Activated T-helper 1 cell treated with anti-CD3 and anti-CD28 coated beads, Interleukin-12 subunit alpha, Interleukin-12 subunit beta, Interleukin-2, Interleukin-4 antibody, amounts not matched to agents 30 ng/mL and 10 ng/mL and 1 ng/mL, durations not matched to agents 14 hours and 24 hours and 36 hours (primary cell): ENCODE measurements around the gene KCNH6. TPM values are rescaled to one million over a fixed set of nuclear protein-coding genes. Genes with fewer than 3 reads are reported as not detected.

Experiments used
- DNase-seq: peaks from one replicate; pipeline ENCODE4 v3.0.0; 2021; ENCODE audit warnings: low spot score
- H3K27ac Mint-ChIP-seq: one replicate; pipeline ENCODE4 v1.8.0; 2021; ENCODE audit warnings: mild to moderate bottlenecking, mixed read lengths
- H3K27me3 Mint-ChIP-seq: one replicate; pipeline ENCODE4 v1.8.0; 2022; ENCODE audit warnings: mild to moderate bottlenecking, moderate library complexity, mixed read lengths; ENCODE audit not compliant: insufficient read depth
- H3K36me3 Mint-ChIP-seq: one replicate; pipeline ENCODE4 v1.8.0; 2021; ENCODE audit warnings: low read depth, mixed read lengths
- H3K4me1 Mint-ChIP-seq: one replicate; pipeline ENCODE4 v1.8.0; 2021; ENCODE audit warnings: low read depth, mixed read lengths
- H3K4me3 Mint-ChIP-seq: one replicate; pipeline ENCODE4 v1.8.0; 2021; ENCODE audit warnings: mild to moderate bottlenecking, moderate library complexity, mixed read lengths
- H3K9me3 Mint-ChIP-seq: one replicate; pipeline ENCODE4 v1.8.0; 2021; ENCODE audit warnings: mixed read lengths
- intact Hi-C: fragments of 100-400 bp; cut with micrococcal nuclease; formaldehyde crosslinking; loops from one replicate; pipeline ENCODE4 v1.15.1; 2024
- total RNA-seq: library from RNA; stranded (reverse); gene quantifications from 2 replicates; pipeline ENCODE4 v1.2.3, GENCODE V29; 2022

KCNH6 gene
- total RNA-seq, 1 donor from 2014 or later: not detected

DNA sequence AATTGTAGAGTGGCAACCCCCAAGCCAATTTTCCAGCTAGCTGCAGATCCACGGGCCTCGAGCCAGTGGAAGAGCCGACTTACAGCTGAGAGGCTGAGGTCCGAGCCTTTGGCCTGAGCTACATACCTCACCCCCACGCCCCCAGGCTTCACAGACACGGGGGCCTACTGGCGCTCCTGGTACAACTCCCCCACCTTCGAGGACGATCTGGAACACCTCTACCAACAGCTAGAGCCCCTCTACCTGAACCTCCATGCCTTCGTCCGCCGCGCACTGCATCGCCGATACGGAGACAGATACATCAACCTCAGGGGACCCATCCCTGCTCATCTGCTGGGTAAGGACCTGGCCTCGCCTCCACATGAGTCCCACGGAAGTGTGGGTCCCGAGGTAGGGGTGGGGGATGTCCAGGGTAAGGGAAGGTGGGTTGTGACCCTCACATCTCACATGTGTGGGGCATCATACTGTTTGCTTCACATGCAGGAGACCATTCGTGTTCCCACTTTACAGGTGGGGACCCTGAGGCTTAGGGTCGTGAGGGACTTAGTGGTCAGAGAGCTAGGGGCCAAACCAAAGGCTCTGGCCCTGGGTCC is 42.9 kb upstream of the KCNH6 start:
- DNase-seq: no peak
- H3K27ac Mint-ChIP-seq: no peak overlapping the region
- H3K9me3 Mint-ChIP-seq: no peaks in the 10 kb centered on the region
- peaks cover 7% of the 10 kb centered on the region for H3K4me1 Mint-ChIP-seq
- intact Hi-C loops: no loop called here
- no peak overlapping the region for H3K4me3 Mint-ChIP-seq
- H3K27me3 Mint-ChIP-seq: peaks cover 23% of the 10 kb centered on the region
- no peaks in the 10 kb centered on the region for H3K36me3 Mint-ChIP-seq

DNA sequence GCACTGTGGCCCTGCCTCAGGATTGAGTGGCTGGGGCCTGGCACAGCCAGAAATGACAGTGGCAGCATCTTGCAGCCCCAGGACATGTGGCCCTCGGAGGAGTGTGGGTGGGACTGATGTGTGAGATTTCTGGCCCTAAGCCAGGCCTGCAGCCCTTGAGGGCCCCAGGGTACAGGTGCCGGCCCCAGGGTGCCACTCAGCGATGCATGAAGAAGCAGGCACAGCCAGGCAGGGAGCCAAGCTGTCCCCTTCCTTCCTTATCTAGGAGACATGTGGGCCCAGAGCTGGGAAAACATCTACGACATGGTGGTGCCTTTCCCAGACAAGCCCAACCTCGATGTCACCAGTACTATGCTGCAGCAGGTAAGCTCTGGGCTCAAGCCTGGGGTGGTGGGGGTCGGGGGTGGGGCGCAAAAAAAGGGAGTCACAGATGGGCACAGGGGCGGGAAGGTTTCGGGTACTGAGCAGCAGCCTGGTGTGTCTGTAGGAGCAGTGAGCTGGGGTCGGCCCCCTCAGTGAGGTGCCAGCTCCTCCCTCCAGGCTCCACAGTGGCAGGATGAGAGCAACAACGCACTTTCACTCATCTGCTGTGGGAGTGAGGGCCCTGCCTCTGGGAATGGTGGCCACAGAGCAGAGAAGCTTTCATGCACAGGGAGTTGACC is 42.2 kb upstream of the KCNH6 start:
- intact Hi-C loops: no loop called here
- no peaks in the 10 kb centered on the region for H3K9me3 Mint-ChIP-seq
- no peak overlapping the region for H3K27ac Mint-ChIP-seq

GRCh38 chr17:63481488-63481870 is 41.7 kb upstream of the KCNH6 start:
- no peak overlapping the region for H3K4me3 Mint-ChIP-seq
- no peak overlapping the region for H3K27ac Mint-ChIP-seq
- no peaks in the 10 kb centered on the region for H3K36me3 Mint-ChIP-seq
- intact Hi-C loops: no loop called here
- H3K4me1 Mint-ChIP-seq: peaks cover 7% of the 10 kb centered on the region
- peaks cover 13% of the 10 kb centered on the region for H3K27me3 Mint-ChIP-seq
- no peak for DNase-seq
- H3K9me3 Mint-ChIP-seq: no peaks in the 10 kb centered on the region

More for the DNA sequence above, 42.2 kb upstream of the KCNH6 start:
- H3K36me3 Mint-ChIP-seq: no peaks in the 10 kb centered on the region
- peaks cover 7% of the 10 kb centered on the region for H3K4me1 Mint-ChIP-seq
- H3K27me3 Mint-ChIP-seq: peaks cover 17% of the 10 kb centered on the region
- DNase-seq: no peak
- H3K4me3 Mint-ChIP-seq: no peak overlapping the region

- no peak overlapping the region for H3K27ac Mint-ChIP-seq
- H3K27me3 Mint-ChIP-seq: peaks cover 12% of the 10 kb centered on the region
- no peak for DNase-seq
- no peaks in the 10 kb centered on the region for H3K36me3 Mint-ChIP-seq
- no peaks in the 10 kb centered on the region for H3K9me3 Mint-ChIP-seq
- intact Hi-C loops: no loop called here
- peaks cover 6% of the 10 kb centered on the region for H3K4me1 Mint-ChIP-seq
- no peak overlapping the region for H3K4me3 Mint-ChIP-seq
These were observed 40.6 kb upstream of the KCNH6 start for GRCh38 chr17:63482509-63482908.

DNA sequence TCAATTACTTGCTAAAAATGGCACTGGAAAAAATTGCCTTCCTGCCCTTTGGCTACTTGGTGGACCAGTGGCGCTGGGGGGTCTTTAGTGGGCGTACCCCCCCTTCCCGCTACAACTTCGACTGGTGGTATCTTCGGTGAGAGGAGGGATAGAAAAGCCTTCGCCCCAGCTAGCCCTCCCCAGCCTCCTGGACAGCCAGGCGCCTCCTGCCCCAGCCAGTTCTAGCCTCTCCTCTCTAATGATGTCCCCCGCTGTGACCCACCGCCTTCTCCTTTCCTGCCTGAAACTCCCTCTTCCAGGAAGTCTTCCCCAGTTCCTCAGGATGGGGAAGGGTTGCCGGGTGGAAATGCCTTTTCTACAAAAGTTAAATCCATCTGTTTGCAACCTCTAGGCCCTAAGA is 40.1 kb upstream of the KCNH6 start:
- Mint-ChIP-seq H3K27ac (no peak overlapping the region), H3K27me3 (peaks cover 8% of the 10 kb centered on the region), H3K36me3 (no peaks in the 10 kb centered on the region), H3K4me3 (no peak overlapping the region), H3K4me1 (peaks cover under 1% of the 10 kb centered on the region), H3K9me3 (no peaks in the 10 kb centered on the region)
- no peak for DNase-seq
- intact Hi-C loops: no loop called here

GRCh38 chr17:63483655-63484575 is 39.2 kb upstream of the KCNH6 start:
- DNase-seq: no peak
- Mint-ChIP-seq H3K36me3 (no peaks in the 10 kb centered on the region), H3K4me1 (no peaks in the 10 kb centered on the region), H3K27me3 (peaks cover 4% of the 10 kb centered on the region), H3K27ac (no peak overlapping the region), H3K9me3 (no peaks in the 10 kb centered on the region), H3K4me3 (no peak overlapping the region)
- intact Hi-C loops: no loop called here

DNA sequence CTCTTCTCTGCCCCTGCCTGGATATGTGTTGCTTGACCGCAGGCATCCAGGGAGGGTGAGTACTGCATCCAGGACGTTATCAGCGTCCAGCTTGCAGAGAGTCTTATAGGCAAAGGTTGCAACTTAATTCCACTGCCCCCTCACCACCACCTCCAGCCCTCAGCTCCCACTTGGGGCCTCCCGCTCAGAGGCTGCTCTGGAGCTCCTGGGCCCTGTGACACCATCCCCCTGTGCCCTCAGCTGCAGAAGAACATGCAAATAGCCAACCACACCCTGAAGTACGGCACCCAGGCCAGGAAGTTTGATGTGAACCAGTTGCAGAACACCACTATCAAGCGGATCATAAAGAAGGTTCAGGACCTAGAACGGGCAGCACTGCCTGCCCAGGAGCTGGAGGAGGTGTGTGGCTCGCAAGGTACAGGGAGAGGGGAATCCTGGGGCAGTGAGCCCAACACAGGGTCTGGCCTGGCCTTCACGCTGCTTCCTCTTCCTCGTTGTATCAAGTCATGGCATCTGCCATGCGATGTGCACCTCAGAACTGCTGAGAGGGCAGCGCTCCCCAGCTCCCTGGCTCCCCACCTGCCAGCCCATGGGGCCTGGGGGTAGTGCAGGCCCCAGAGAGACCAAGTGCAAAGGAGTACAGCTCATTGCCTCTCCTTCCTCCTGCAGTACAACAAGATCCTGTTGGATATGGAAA is 36.7 kb upstream of the KCNH6 start:
- Mint-ChIP-seq H3K4me3 (no peak overlapping the region), H3K27ac (no peak overlapping the region), H3K4me1 (no peaks in the 10 kb centered on the region), H3K27me3 (peaks cover 2% of the 10 kb centered on the region), H3K36me3 (peaks cover 2% of the 10 kb centered on the region), H3K9me3 (no peaks in the 10 kb centered on the region)
- no peak for DNase-seq
- intact Hi-C loops: no loop called here

- Mint-ChIP-seq H3K27me3 (peaks cover 2% of the 10 kb centered on the region), H3K27ac (no peak overlapping the region), H3K4me3 (no peak overlapping the region), H3K4me1 (no peaks in the 10 kb centered on the region), H3K36me3 (peaks cover 2% of the 10 kb centered on the region), H3K9me3 (no peaks in the 10 kb centered on the region)
- intact Hi-C loops: no loop called here
- DNase-seq: no peak
These were observed 36.2 kb upstream of the KCNH6 start for GRCh38 chr17:63487014-63487339.

DNA sequence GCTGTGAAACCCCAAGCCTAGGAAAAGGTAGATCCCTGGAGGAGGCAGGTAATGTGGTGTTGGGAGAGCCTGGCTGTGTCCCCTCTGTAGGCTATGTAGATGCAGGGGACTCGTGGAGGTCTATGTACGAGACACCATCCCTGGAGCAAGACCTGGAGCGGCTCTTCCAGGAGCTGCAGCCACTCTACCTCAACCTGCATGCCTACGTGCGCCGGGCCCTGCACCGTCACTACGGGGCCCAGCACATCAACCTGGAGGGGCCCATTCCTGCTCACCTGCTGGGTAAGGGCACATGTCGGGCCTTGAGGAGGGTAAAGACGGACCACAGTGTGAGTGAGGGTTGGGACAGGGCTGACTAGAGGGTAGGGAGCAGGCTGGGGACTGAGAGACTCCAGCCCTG is 34.3 kb upstream of the KCNH6 start:
- no peaks in the 10 kb centered on the region for H3K9me3 Mint-ChIP-seq
- H3K36me3 Mint-ChIP-seq: peaks cover 2% of the 10 kb centered on the region
- H3K27me3 Mint-ChIP-seq: peaks cover 2% of the 10 kb centered on the region
- no peak for DNase-seq
- H3K27ac Mint-ChIP-seq: no peak overlapping the region
- no peak overlapping the region for H3K4me3 Mint-ChIP-seq
- no peaks in the 10 kb centered on the region for H3K4me1 Mint-ChIP-seq
- intact Hi-C loops: no loop called here

DNA sequence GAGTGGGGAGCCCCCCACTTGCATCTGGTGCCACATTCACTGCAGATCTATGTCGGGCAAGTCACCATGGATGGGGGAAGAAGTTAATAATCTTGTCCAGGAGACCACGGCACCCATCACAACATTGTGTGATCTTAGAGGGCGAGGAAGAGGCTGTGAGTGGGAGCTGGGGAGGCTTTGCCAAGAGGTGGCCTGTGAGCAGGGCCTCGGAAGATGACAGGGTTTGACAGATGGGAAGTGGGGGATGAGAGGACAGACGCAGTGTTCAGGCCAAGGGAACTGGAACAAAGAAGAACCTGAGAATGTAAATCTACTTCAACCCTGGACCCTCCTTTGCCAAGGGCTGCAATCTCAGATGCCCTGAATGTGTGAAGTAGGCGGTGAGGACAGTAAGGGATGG is 33.9 kb upstream of the KCNH6 start:
- peaks cover 2% of the 10 kb centered on the region for H3K27me3 Mint-ChIP-seq
- intact Hi-C loops: no loop called here
- H3K36me3 Mint-ChIP-seq: peaks cover 2% of the 10 kb centered on the region
- no peaks in the 10 kb centered on the region for H3K4me1 Mint-ChIP-seq
- no peak overlapping the region for H3K27ac Mint-ChIP-seq
- DNase-seq: no peak
- H3K4me3 Mint-ChIP-seq: no peak overlapping the region
- H3K9me3 Mint-ChIP-seq: no peaks in the 10 kb centered on the region

DNA sequence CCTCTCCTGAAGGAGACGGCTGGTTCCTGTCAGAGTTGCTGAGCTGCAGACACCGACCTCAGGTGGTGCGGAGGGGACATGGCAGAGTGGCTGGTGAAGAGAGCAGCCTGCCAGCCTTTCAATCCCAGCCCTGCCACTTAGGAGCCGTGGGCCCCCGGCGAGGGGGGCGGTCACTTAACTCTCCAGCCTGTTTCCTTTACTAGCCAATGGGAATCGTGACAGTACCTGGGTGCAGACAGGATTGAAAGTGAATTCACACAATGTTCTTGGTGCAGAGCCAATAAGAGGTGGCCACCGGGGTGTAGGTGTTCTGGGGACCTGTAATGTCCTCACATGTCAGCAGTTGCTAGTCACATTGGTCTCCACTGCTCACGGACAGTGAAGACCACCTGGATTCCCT is 32.8 kb upstream of the KCNH6 start:
- Mint-ChIP-seq H3K9me3 (no peaks in the 10 kb centered on the region), H3K27ac (no peak overlapping the region), H3K4me1 (no peaks in the 10 kb centered on the region), H3K4me3 (no peak overlapping the region), H3K27me3 (peaks cover 2% of the 10 kb centered on the region), H3K36me3 (peaks cover 2% of the 10 kb centered on the region)
- intact Hi-C loops: no loop called here
- DNase-seq: no peak

- no peaks in the 10 kb centered on the region for H3K9me3 Mint-ChIP-seq
- no peaks in the 10 kb centered on the region for H3K4me1 Mint-ChIP-seq
- DNase-seq: no peak
- H3K36me3 Mint-ChIP-seq: peaks cover 2% of the 10 kb centered on the region
- no peak overlapping the region for H3K4me3 Mint-ChIP-seq
- intact Hi-C loops: no loop called here
- no peak overlapping the region for H3K27ac Mint-ChIP-seq
- peaks cover 2% of the 10 kb centered on the region for H3K27me3 Mint-ChIP-seq
These were observed 32.2 kb upstream of the KCNH6 start for GRCh38 chr17:63490858-63491400.
